ENCODE results near the gene ANKRD42.

DNA sequence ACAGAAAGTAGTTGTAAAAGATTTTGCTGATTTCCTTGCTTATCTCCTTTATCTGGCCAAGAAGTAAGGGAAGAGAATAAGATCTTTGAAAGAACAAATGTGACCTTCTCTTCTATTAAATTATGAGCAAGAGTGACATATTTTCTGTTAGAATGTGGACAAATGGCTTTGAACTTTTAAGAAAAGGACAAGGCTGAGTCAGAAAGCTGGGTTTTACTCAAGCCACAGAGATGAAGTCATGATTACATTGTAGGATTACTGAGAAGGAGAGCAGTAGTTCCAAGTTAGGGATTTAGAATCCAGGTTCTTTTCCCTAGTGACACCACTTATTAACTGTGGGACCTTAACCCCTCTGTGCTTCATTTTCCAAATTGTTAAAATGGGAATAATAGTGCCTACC, 79.1 kb downstream of the ANKRD42 start:
- TF ChIP-seq, protein P1, sequence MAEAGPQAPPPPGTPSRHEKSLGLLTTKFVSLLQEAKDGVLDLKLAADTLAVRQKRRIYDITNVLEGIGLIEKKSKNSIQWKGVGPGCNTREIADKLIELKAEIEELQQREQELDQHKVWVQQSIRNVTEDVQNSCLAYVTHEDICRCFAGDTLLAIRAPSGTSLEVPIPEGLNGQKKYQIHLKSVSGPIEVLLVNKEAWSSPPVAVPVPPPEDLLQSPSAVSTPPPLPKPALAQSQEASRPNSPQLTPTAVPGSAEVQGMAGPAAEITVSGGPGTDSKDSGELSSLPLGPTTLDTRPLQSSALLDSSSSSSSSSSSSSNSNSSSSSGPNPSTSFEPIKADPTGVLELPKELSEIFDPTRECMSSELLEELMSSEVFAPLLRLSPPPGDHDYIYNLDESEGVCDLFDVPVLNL (CRISPR knock-in tag; IDR thresholded peaks at IDR 0.05; ENCODE audit: low read depth) = no peak
- TF ChIP-seq POLR2A (conservative IDR thresholded peaks at IDR 0.05) (no peak), ATF7 (IDR thresholded peaks at IDR 0.05) (no peak), ETV6 (IDR thresholded peaks at IDR 0.05; ENCODE audit: borderline replicate concordance in 1 of 2, low read depth in 2 of 2, low read length in 1 of 2) (no peak), ETV6 (CRISPR knock-in tag; IDR thresholded peaks at IDR 0.05; ENCODE audit: borderline replicate concordance) (no peak), RNF2 (IDR thresholded peaks at IDR 0.05) (no peak), NRF1 (conservative IDR thresholded peaks at IDR 0.05 in 1 of 2, IDR thresholded peaks at IDR 0.05 in 1 of 2) (no peak), TEAD4 (IDR thresholded peaks at IDR 0.05; ENCODE audit: low read length) (no peak), TEAD4 (CRISPR knock-in tag; IDR thresholded peaks at IDR 0.05; ENCODE audit: borderline replicate concordance) (no peak), MTA1 (IDR thresholded peaks at IDR 0.05; ENCODE audit: borderline replicate concordance) (no peak), SPI1 (IDR thresholded peaks at IDR 0.05; ENCODE audit: borderline replicate concordance, low read depth, low read length) (no peak)
